ENCODE measurements around the gene MPO.

- TF ChIP-seq CTCF (IDR thresholded peaks at IDR 0.05; ENCODE audit: low read depth, low read length, missing input control) (no peak), RAD21 (IDR thresholded peaks at IDR 0.05) (no peak), SP1 (IDR thresholded peaks at IDR 0.05) (no peak), TAF1 (conservative IDR thresholded peaks at IDR 0.05) (no peak), RXRA (IDR thresholded peaks at IDR 0.05) (no peak), FOXA1 (IDR thresholded peaks at IDR 0.05) (no peak), GABPA (IDR thresholded peaks at IDR 0.05 in 1 of 2, conservative IDR thresholded peaks at IDR 0.05 in 1 of 2) (no peak), ATF3 (IDR thresholded peaks at IDR 0.05) (no peak)
- TF ChIP-seq, protein P1, sequence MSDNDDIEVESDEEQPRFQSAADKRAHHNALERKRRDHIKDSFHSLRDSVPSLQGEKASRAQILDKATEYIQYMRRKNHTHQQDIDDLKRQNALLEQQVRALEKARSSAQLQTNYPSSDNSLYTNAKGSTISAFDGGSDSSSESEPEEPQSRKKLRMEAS (IDR thresholded peaks at IDR 0.05): no peak
- TF ChIP-seq, protein P2, sequence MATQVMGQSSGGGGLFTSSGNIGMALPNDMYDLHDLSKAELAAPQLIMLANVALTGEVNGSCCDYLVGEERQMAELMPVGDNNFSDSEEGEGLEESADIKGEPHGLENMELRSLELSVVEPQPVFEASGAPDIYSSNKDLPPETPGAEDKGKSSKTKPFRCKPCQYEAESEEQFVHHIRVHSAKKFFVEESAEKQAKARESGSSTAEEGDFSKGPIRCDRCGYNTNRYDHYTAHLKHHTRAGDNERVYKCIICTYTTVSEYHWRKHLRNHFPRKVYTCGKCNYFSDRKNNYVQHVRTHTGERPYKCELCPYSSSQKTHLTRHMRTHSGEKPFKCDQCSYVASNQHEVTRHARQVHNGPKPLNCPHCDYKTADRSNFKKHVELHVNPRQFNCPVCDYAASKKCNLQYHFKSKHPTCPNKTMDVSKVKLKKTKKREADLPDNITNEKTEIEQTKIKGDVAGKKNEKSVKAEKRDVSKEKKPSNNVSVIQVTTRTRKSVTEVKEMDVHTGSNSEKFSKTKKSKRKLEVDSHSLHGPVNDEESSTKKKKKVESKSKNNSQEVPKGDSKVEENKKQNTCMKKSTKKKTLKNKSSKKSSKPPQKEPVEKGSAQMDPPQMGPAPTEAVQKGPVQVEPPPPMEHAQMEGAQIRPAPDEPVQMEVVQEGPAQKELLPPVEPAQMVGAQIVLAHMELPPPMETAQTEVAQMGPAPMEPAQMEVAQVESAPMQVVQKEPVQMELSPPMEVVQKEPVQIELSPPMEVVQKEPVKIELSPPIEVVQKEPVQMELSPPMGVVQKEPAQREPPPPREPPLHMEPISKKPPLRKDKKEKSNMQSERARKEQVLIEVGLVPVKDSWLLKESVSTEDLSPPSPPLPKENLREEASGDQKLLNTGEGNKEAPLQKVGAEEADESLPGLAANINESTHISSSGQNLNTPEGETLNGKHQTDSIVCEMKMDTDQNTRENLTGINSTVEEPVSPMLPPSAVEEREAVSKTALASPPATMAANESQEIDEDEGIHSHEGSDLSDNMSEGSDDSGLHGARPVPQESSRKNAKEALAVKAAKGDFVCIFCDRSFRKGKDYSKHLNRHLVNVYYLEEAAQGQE (IDR thresholded peaks at IDR 0.05): no peak
These were observed 26.9 kb upstream of the MPO start for GRCh38 chr17:58307468-58308172.

All from liver (tissue), 3 donors.